ENCODE measurements around the gene FFAR1.

Gene FFAR1

GRCh38 chr19:35380450-35381124 lies 32.9 kb downstream of the FFAR1 start:
- TF ChIP-seq CTCF (conservative IDR thresholded peaks at IDR 0.05): no peak
- TF ChIP-seq ZFX (IDR thresholded peaks at IDR 0.05): no peak
- H3K27ac ChIP-seq: no peak overlapping the region

GRCh38 chr19:35381318-35381717 lies 33.6 kb downstream of the FFAR1 start:
- no peak overlapping the region for H3K27ac ChIP-seq
- no peak for TF ChIP-seq CTCF (conservative IDR thresholded peaks at IDR 0.05)
- no peak for TF ChIP-seq ZFX (IDR thresholded peaks at IDR 0.05)

GRCh38 chr19:35381926-35382325 lies 34.2 kb downstream of the FFAR1 start:
- no peak overlapping the region for H3K27ac ChIP-seq
- TF ChIP-seq CTCF (conservative IDR thresholded peaks at IDR 0.05) (no peak), ZFX (IDR thresholded peaks at IDR 0.05) (no peak)

- no peak overlapping the region for H3K27ac ChIP-seq
- TF ChIP-seq ZFX (IDR thresholded peaks at IDR 0.05) (no peak), CTCF (conservative IDR thresholded peaks at IDR 0.05) (no peak)
These were observed 35.8 kb downstream of the FFAR1 start for GRCh38 chr19:35383536-35383935.

- TF ChIP-seq CTCF (conservative IDR thresholded peaks at IDR 0.05): no peak
- no peak for TF ChIP-seq ZFX (IDR thresholded peaks at IDR 0.05)
These were observed 40.8 kb downstream of the FFAR1 start for GRCh38 chr19:35388277-35389054.

GRCh38 chr19:35389192-35389861 lies 41.6 kb downstream of the FFAR1 start:
- TF ChIP-seq ZFX (IDR thresholded peaks at IDR 0.05) (no peak), CTCF (conservative IDR thresholded peaks at IDR 0.05) (no peak)
- H3K27ac ChIP-seq: no peak overlapping the region

More at GRCh38 chr19:35388277-35389054, 40.8 kb downstream of the FFAR1 start:
- H3K27ac ChIP-seq: no peak overlapping the region

Measured in C4-2B (cell line).